Naive thymus-derived CD8-positive, alpha-beta T cell (primary cell): ENCODE measurements around the gene MMP14. TPM values are rescaled to one million over a fixed set of nuclear protein-coding genes. Genes with fewer than 3 reads are reported as not detected.
"Not testable (repeated sequence)": the region's sequence is repeated elsewhere in the genome, so short reads cannot be mapped to it uniquely, and the experiment has no call there.

Experiments used
- ATAC-seq, 2 donors: fragments of 150-1000 bp; cut with Tn5 transposase in 1 of 2; sonication (Bioruptor Pico), chemical (Tn5 transposase) in 1 of 2; 1 replicate in 1 of 2; 2 replicates in 1 of 2; pipeline ENCODE4 v1.10.0; 2021; ENCODE audit warnings: mild to moderate bottlenecking in 2 of 2, moderate library complexity in 2 of 2
- POLR2A ChIA-PET: fragments of 350-600 bp; sonication (Branson Sonifier 250); formaldehyde crosslinking; loops from one replicate; lab custom pipeline; 2021; ENCODE audit warnings: antibody characterized with exemption; lab: Charles Lee
- DNase-seq, 10 donors: peaks; one replicate each; pipeline versions ENCODE4 v3.0.0 to v3.0.0-alpha.2; 2020 to 2022
- H3K27ac Mint-ChIP-seq, 10 donors: one replicate each; pipeline ENCODE4 v1.8.0; 2020 to 2022; ENCODE audit warnings: mild to moderate bottlenecking in 10 of 10, mixed read lengths in 10 of 10, moderate library complexity in 4 of 10, inconsistent platforms in 1 of 10
- H3K27me3 Mint-ChIP-seq, 5 donors: one replicate each; pipeline ENCODE4 v1.8.0; 2021 to 2022; ENCODE audit warnings: mixed read lengths in 5 of 5
- H3K36me3 Mint-ChIP-seq, 3 donors: one replicate each; pipeline ENCODE4 v1.8.0; 2020 to 2022; ENCODE audit warnings: mixed read lengths in 3 of 3, mild to moderate bottlenecking in 2 of 3, inconsistent platforms in 1 of 3
- H3K4me1 Mint-ChIP-seq, 4 donors: one replicate each; pipeline ENCODE4 v1.8.0; 2021 to 2022; ENCODE audit warnings: mixed read lengths in 4 of 4
- H3K4me3 Mint-ChIP-seq, 10 donors: one replicate each; pipeline ENCODE4 v1.8.0; 2020 to 2022; ENCODE audit warnings: mild to moderate bottlenecking in 10 of 10, mixed read lengths in 10 of 10, moderate library complexity in 6 of 10, inconsistent platforms in 1 of 10
- H3K9me3 Mint-ChIP-seq, 9 donors: one replicate each; pipeline ENCODE4 v1.8.0; 2020 to 2022; ENCODE audit warnings: mixed read lengths in 9 of 9, mild to moderate bottlenecking in 3 of 9, inconsistent platforms in 1 of 9, moderate library complexity in 1 of 9
- polyA plus RNA-seq, 3 donors: library from polyadenylated mRNA; unstranded; fragments of 300-500 nt; fragmentation: Illumina TruSeq; gene quantifications; one replicate each; pipeline ENCODE4 v1.2.3, GENCODE V29; 2021
- total RNA-seq, 8 experiments: library from RNA in 2 of 8; stranded (reverse) in 2 of 8; gene quantifications; one replicate each; pipeline ENCODE4 v1.2.3 and lab custom pipeline; 2021 to 2026

Gene MMP14
- total and polyA plus RNA-seq, 5 experiments from 2014 or later: 2.5 to 3.3 TPM; not detected in 3

GRCh38 chr14:22819151-22819988 is 17.0 kb upstream of the MMP14 start:
- POLR2A ChIA-PET: interaction anchor here (0.8 kb wide), 1 partner anchor 99 kb away, joined by 3 read pairs; no protein-coding TSS in a partner anchor
- DNase-seq (no peak), ATAC-seq (no peak)
- Mint-ChIP-seq H3K4me3 (peak overlapping the region in 1 of 10 donors; percentile 48), H3K9me3 (no peaks in the 10 kb centered on the region), H3K36me3 (no peaks in the 10 kb centered on the region), H3K4me1 (peaks cover 14 to 58% (median 23%) of the 10 kb centered on the region in 4 donors), H3K27ac (peak overlapping the region in 3 of 10 donors; percentile 11 to 24 (median 12)), H3K27me3 (peaks cover 6 to 13% (median 10%) of the 10 kb centered on the region in 5 donors)

GRCh38 chr14:22820731-22821130 is 15.7 kb upstream of the MMP14 start:
- no peak for DNase-seq
- no peak for ATAC-seq

GRCh38 chr14:22821193-22822015 is 15.0 kb upstream of the MMP14 start:
- peaks cover 6 to 16% (median 11%) of the 10 kb centered on the region in 5 donors for H3K27me3 Mint-ChIP-seq
- DNase-seq (no peak), ATAC-seq (no peak)
- H3K36me3 Mint-ChIP-seq: no peaks in the 10 kb centered on the region
- peak overlapping the region in 4 of 10 donors; percentile 33 to 54 (median 40) for H3K4me3 Mint-ChIP-seq
- H3K27ac Mint-ChIP-seq: peak overlapping the region in 2 of 10 donors; percentile 9 to 13
- POLR2A ChIA-PET: interaction anchor here (0.5 to 0.7 kb wide), 3 partner anchors 31 to 249 kb away, joined by 3 to 5 read pairs (median 3); no protein-coding TSS in a partner anchor
- peaks cover 17 to 50% (median 22%) of the 10 kb centered on the region in 4 donors for H3K4me1 Mint-ChIP-seq
- no peaks in the 10 kb centered on the region for H3K9me3 Mint-ChIP-seq

More at GRCh38 chr14:22820731-22821130, 15.7 kb upstream of the MMP14 start:
- Mint-ChIP-seq H3K4me3 (no peak overlapping the region), H3K9me3 (no peaks in the 10 kb centered on the region), H3K36me3 (no peaks in the 10 kb centered on the region), H3K4me1 (peaks cover 16 to 54% (median 24%) of the 10 kb centered on the region in 4 donors), H3K27me3 (peaks cover 6 to 15% (median 11%) of the 10 kb centered on the region in 5 donors), H3K27ac (no peak overlapping the region)
- POLR2A ChIA-PET: no interaction called here

- DNase-seq: no peak
- no peak for ATAC-seq
- H3K9me3 Mint-ChIP-seq: no peaks in the 10 kb centered on the region
- no peaks in the 10 kb centered on the region for H3K36me3 Mint-ChIP-seq
- peak overlapping the region in 7 of 10 donors; percentile 26 to 82 (median 60) for H3K4me3 Mint-ChIP-seq
- H3K27me3 Mint-ChIP-seq: peaks cover 6 to 16% (median 11%) of the 10 kb centered on the region in 5 donors
- H3K27ac Mint-ChIP-seq: no peak overlapping the region
- peaks cover 17 to 50% (median 22%) of the 10 kb centered on the region in 4 donors for H3K4me1 Mint-ChIP-seq
- POLR2A ChIA-PET: interaction anchor here (0.5 to 3.5 kb wide), 8 partner anchors 16 to 250 kb away, joined by 3 to 30 read pairs (median 8); partner anchors contain the start of gene LRP10
Measured at GRCh38 chr14:22822016-22822570, 14.3 kb upstream of the MMP14 start.

- no peaks in the 10 kb centered on the region for H3K36me3 Mint-ChIP-seq
- no peaks in the 10 kb centered on the region for H3K9me3 Mint-ChIP-seq
- POLR2A ChIA-PET: interaction anchor here (0.7 to 3.5 kb wide), 9 partner anchors 15 to 252 kb away, joined by 3 to 30 read pairs (median 7); partner anchors contain the start of gene LRP10
- ATAC-seq: peak; percentile 92 to 93
- H3K4me3 Mint-ChIP-seq: peak overlapping the region; percentile 36 to 82 (median 69)
- H3K27me3 Mint-ChIP-seq: peaks cover 6 to 16% (median 11%) of the 10 kb centered on the region in 5 donors
- H3K27ac Mint-ChIP-seq: peak overlapping the region in 4 of 10 donors; percentile 26 to 66 (median 62)
- peak; percentile 56 to 85 (median 67) for DNase-seq
- H3K4me1 Mint-ChIP-seq: peaks cover 17 to 48% (median 22%) of the 10 kb centered on the region in 4 donors
Measured at GRCh38 chr14:22822571-22823098, 13.8 kb upstream of the MMP14 start.

- Mint-ChIP-seq H3K27me3 (peaks cover 6 to 13% (median 11%) of the 10 kb centered on the region in 5 donors), H3K9me3 (peaks cover 0 to 4% (median 0%) of the 10 kb centered on the region in 9 donors), H3K36me3 (peaks cover 0 to 2% (median 0%) of the 10 kb centered on the region in 3 donors), H3K4me3 (peak overlapping the region in 4 of 10 donors; percentile 14 to 45 (median 30)), H3K27ac (peak overlapping the region in 1 of 10 donors; percentile 3), H3K4me1 (peaks cover 17 to 41% (median 28%) of the 10 kb centered on the region in 4 donors)
- POLR2A ChIA-PET: interaction anchor here (0.6 to 3.5 kb wide), 7 partner anchors 8 to 258 kb away, joined by 3 to 30 read pairs (median 4); partner anchors contain the start of gene LRP10
- ATAC-seq (no peak), DNase-seq (no peak)
Measured at GRCh38 chr14:22824711-22825359, 11.6 kb upstream of the MMP14 start.

- not testable (repeated sequence) for H3K9me3 Mint-ChIP-seq, DNase-seq, H3K27me3 Mint-ChIP-seq, ATAC-seq
- Mint-ChIP-seq H3K36me3 (peaks cover 0 to 25% (median 2%) of the 10 kb centered on the region in 3 donors), H3K27ac (peak overlapping the region; percentile 91 to 99 (median 96)), H3K4me1 (peaks cover 25 to 45% (median 36%) of the 10 kb centered on the region in 4 donors), H3K4me3 (peak overlapping the region; percentile 88 to 95 (median 92))
- POLR2A ChIA-PET: interaction anchor here (0.7 to 2.3 kb wide), 10 partner anchors 11 to 1829 kb away, joined by 3 to 8 read pairs (median 3); partner anchors contain the start of genes OXA1L and RBM23
Measured at GRCh38 chr14:22829076-22829660, 7.2 kb upstream of the MMP14 start.

GRCh38 chr14:22829661-22830442 is 6.5 kb upstream of the MMP14 start, which contains the start of gene MRPL52:
TSS of gene MRPL52 (plus strand) at chr14:22829887. CDS start at chr14:22829913, 26 bp downstream.
- peaks cover 0 to 32% (median 3%) of the 10 kb centered on the region in 3 donors for H3K36me3 Mint-ChIP-seq
- H3K27ac Mint-ChIP-seq: peak within 1 kb of the TSS; percentile 91 to 99 (median 96)
- peaks cover 19 to 39% (median 30%) of the 10 kb centered on the region in 4 donors for H3K4me1 Mint-ChIP-seq
- peaks cover 0 to 3% (median 0%) of the 10 kb centered on the region in 5 donors for H3K27me3 Mint-ChIP-seq
- POLR2A ChIA-PET: interaction anchor here (0.6 to 2.3 kb wide), 15 partner anchors 9 to 837 kb away, joined by 3 to 8 read pairs (median 4); partner anchors contain the start of genes LRP10, OXA1L and RBM23
- DNase-seq: peak; percentile 82 to 96 (median 86)
- H3K4me3 Mint-ChIP-seq: peak within 1 kb of the TSS; percentile 88 to 95 (median 92)
- peak; percentile 92 to 94 for ATAC-seq
- H3K9me3 Mint-ChIP-seq: peaks cover 0 to 4% (median 0%) of the 10 kb centered on the region in 9 donors

- H3K4me3 Mint-ChIP-seq: peak overlapping the region; percentile 88 to 95 (median 92)
- ATAC-seq (peak; percentile 24 to 26), DNase-seq (peak in 1 of 10 donors; percentile 42)
- peaks cover 0 to 3% (median 0%) of the 10 kb centered on the region in 5 donors for H3K27me3 Mint-ChIP-seq
- peaks cover 0 to 39% (median 3%) of the 10 kb centered on the region in 3 donors for H3K36me3 Mint-ChIP-seq
- peaks cover 0 to 4% (median 0%) of the 10 kb centered on the region in 9 donors for H3K9me3 Mint-ChIP-seq
- POLR2A ChIA-PET: interaction anchor here (0.6 to 2.3 kb wide), 11 partner anchors 8 to 838 kb away, joined by 3 to 8 read pairs (median 4); partner anchors contain the start of genes LRP10 and OXA1L
- H3K27ac Mint-ChIP-seq: peak overlapping the region; percentile 91 to 99 (median 96)
- peaks cover 19 to 38% (median 28%) of the 10 kb centered on the region in 4 donors for H3K4me1 Mint-ChIP-seq
Measured at GRCh38 chr14:22830443-22831010, 5.9 kb upstream of the MMP14 start.
